GM18508 (cell line): Measurements from ENCODE around the gene NXPH3.
"Not testable (repeated sequence)": the region's sequence is repeated elsewhere in the genome, so short reads cannot be mapped to it uniquely, and the experiment has no call there.

Source experiments
- ATAC-seq: cut with Tn5 transposase; IDR thresholded peaks from one replicate; pipeline ENCODE4 v1.9.1; 2021; ENCODE audit warnings: moderate number of reproducible peaks; ENCODE audit not compliant: insufficient read depth, unreplicated experiment

NXPH3 gene

DNA sequence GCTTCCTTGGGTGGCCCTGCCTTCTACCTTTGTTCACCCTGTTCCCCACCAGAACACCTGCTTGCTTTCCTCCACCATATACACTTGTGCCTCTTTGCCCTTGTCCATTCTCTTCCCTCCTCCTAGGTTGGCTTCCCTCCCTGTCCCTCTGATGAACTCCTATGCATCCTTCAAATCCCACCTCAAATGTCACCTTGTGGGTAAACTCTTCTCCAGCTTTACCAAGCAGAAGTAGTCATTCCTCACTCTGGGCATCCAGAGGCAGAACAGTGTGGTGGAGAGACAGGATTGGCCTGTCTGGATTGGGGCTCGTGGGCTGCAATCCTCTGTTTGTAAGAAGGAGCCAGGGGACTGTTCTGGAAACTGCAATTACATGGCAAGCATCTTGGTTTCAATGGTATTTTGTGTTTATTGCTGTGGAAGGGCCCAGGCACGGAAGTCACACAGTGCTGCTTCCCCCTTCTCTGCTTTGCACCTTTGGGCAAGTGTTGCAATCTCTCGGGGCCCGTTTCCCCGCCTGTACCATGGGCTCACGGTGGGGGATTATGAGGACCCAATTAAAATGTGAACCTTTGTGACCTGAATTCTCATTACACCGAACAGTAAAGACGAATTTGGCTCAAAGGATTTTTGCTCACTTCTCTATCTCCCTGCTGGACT is 21.9 kb upstream of the NXPH3 start:
- no peak for ATAC-seq

DNA sequence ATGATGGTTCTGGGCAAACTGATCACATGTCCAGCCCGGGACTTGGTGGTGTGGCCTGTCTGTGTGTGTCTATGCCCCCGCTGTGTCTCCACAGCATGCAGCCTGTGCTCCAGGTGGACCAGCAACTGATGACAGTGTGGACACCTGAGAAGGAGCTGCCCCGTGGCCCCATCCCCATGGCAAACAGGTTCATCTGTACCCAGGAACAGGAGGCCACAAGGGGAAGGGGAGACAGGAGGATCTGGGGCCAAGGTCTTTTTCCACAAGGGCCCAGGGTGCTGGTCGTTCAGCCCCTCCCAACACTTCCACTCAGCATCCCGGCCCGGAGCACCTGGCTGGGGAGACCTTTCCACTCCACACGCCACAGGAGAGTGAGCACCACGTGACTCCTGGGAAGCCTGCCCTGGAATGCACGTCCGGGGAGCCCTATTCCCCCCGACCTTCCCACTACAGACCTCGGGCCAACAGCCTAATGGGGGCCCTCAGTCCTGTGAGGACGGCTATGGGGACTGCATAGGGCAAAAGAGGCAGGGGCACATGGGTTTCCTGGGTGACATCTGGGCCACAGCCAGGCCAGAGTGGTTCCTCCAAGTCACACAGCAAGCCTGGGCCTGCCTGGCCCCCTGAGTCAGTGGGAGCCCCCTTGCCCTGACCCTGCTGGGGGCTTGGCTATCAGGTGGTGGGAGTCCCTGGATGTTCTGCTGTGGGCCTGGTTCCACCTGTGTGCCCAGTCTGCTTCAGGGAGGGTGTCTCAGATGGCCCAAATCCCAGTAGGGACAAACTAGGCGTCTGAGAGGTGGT is 20.8 kb upstream of the NXPH3 start:
- ATAC-seq, result no peak

- ATAC-seq, result no peak
Measured at GRCh38 chr17:49555495-49556222, 20.0 kb upstream of the NXPH3 start.

- no peak for ATAC-seq
Measured at GRCh38 chr17:49556223-49556943, 19.3 kb upstream of the NXPH3 start.

DNA sequence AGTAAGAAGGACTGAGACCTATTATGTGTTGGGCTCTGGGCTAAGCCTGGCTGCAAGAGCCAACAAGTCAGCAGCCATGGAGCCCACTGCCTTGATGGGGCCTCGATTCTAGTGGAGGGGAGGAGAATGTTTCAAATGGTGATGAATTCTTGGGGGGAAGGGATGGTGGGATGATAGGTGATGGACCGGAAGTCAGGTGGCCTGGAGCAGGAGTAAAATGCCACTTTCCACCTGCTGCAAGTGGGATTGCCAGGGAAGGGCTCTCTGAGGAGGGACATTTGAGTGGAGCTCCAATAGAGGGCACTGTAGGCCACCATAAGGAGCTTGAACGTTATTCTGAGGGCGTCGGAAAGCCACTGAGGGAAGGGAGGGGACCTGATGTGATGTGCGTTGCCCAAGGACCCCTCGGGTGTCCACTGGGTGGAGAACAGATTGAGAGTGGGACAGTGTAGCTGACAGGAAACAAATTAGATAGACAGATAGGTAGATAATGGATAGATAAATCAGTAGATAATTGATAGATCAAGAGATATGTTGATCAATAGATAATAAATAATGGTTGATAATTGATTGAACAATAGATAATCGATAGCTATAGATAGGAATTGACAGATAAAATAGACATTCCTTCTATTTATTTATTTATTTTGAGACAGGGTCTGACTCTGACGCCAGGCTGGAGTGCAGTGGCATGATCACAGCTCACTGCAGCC is 18.2 kb upstream of the NXPH3 start:
- no peak for ATAC-seq

DNA sequence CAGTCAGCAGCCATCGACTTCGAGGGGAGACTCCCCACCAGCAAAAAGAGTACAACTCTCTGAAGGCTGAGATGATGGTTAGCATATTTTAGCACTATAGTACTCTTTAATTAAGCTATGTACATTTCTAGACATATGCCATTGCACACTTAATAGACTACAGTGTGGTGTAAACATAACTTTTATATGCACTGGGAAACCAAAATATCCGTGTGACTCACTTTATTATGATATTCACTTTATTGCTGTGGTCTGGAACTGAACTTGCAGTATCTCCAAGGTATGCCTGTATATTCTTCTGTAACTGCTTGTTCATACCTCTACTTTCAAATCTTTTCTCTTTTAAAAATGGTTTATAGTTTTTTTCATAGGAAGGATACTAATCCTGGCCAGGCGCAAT is 11.0 kb upstream of the NXPH3 start:
- no peak for ATAC-seq

DNA sequence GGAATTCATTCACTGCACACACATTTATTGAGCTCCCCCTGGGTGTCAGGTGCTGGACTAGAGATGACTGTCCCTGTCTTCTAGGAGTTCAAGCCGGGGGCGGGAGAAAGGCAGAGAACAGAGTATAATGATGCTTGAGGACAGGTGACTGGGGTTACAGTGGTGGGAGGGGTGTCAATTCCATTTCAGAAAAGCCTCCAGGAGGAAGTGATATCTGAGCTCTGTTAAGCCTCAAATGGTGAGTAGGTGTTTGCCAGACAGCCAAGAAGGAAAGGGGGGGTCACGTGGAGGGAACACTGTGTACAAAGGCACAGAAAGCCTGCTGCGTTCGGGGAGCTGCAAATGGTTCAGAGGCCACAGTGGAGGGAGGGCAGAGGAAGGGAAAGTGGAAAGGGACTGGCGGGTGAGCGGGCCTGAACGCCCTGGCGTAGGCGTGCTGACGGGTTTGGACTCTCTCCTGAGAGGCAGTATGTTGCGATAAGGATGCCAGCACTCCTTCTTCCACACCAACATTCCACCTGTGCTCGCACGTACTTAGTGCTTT is 9.7 kb upstream of the NXPH3 start:
- no peak for ATAC-seq

DNA sequence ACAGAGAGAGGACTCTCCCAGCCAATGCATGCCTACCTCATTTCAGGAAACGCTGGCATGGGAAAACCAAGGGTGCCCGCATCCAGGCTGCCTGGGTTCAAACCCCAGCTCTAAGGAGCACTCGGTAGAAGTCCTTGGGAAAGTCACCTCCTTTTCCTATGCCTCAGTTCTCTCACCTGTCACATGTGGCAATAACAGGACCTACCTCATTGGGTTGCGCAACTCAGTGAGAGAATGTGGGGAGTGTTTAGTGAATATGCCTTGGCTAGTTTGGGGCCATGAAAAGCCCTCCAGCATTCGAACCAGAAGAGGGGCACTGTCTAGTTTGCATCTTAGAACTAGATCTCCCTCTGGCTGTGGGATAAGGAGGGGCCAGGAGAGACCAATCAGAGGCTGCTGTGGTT is 9.0 kb upstream of the NXPH3 start:
- ATAC-seq, result no peak

- no peak for ATAC-seq
Measured at GRCh38 chr17:49567104-49567521, 8.6 kb upstream of the NXPH3 start.

- no peak for ATAC-seq
Measured at GRCh38 chr17:49567871-49568694, 7.6 kb upstream of the NXPH3 start.

GRCh38 chr17:49568695-49569047 is 7.0 kb upstream of the NXPH3 start:
- ATAC-seq, result not testable (repeated sequence)

GRCh38 chr17:49570540-49571242 is 5.0 kb upstream of the NXPH3 start:
- no peak for ATAC-seq

GRCh38 chr17:49571283-49571682 is 4.4 kb upstream of the NXPH3 start:
- ATAC-seq, result no peak

GRCh38 chr17:49571764-49572163 is 3.9 kb upstream of the NXPH3 start:
- no peak for ATAC-seq

GRCh38 chr17:49572226-49572625 is 3.4 kb upstream of the NXPH3 start:
- no peak for ATAC-seq

GRCh38 chr17:49572806-49573420 is 2.8 kb upstream of the NXPH3 start:
- no peak for ATAC-seq

DNA sequence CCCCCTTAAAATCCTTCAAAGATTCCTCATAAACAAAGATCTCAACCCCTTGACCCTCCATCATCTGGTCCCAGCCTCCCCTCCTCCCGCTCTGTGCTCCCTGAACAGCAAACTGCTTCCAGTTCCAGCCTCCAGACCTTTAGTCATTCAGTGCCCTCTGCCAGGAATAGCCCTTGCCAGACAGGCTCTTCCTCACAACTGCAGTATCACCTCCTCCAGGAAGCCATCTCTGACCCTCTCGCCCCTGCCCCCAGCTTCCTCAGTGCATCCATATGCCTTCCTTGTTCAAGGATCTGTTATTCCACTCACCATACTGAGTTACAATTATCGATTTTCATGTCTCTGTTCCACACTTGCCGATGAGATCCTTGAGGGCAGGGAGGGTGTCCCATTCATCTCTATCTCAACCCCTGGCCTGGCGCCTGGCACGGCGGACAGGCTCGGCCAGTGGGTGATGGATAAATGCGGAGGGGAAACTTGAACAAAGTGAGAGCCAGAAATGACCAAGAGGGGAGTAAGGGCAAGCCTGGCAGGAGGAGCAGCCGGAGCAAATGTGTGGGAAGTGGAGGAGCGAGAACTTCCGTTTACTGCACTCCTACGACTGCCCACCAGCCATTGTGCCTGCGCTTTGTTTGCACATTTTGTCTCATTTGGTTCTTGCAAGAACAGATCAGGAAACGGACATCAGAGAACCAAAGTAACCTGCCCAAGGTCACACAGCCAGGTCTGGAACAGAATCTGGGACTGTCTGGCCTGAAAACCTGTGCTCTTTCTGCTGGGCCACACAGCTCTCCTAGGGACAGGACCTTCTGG is 2.0 kb upstream of the NXPH3 start:
- no peak for ATAC-seq
